Mesothelial cell of epicardium (in vitro differentiated cells): ENCODE data around the gene GSTM2. TPM values are rescaled to one million over a fixed set of nuclear protein-coding genes. Genes with fewer than 3 reads are reported as not detected.
A peak's percentile ranks its signal among the peaks of the same experiment; 100 is the strongest.

Source experiments
- DNase-seq, 2 experiments: peaks; one replicate each; pipeline ENCODE4 v3.0.0; 2021; ENCODE audit warnings: low spot score in 2 of 2; ENCODE audit not compliant: unreplicated experiment in 2 of 2
- H3K27ac Mint-ChIP-seq: 2 replicates; pipeline ENCODE4 v1.8.0; 2021; ENCODE audit warnings: mixed read lengths
- H3K27me3 Mint-ChIP-seq: 2 replicates; pipeline ENCODE4 v1.8.0; 2021; ENCODE audit warnings: low read depth, mixed read lengths
- H3K36me3 Mint-ChIP-seq: 2 replicates; pipeline ENCODE4 v1.8.0; 2021; ENCODE audit warnings: mixed read lengths
- H3K4me1 Mint-ChIP-seq: 2 replicates; pipeline ENCODE4 v1.8.0; 2021; ENCODE audit warnings: mixed read lengths
- H3K4me3 Mint-ChIP-seq: 2 replicates; pipeline ENCODE4 v1.8.0; 2021; ENCODE audit warnings: mild to moderate bottlenecking, moderate library complexity, mixed read lengths
- H3K9me3 Mint-ChIP-seq: 2 replicates; pipeline ENCODE4 v1.8.0; 2021; ENCODE audit warnings: mixed read lengths
- CTCF ChIP-seq: fragments of 200-600 bp; sonication (generic); IDR thresholded peaks from one replicate; pipeline ENCODE4 v1.5.0; 2021; ENCODE audit warnings: antibody characterized with exemption; ENCODE audit not compliant: unreplicated experiment
- total RNA-seq: library from RNA; stranded (reverse); gene quantifications from 3 replicates; pipeline ENCODE4 v1.2.1, GENCODE V29; 2021

The GSTM2 gene
- total RNA-seq, 1 donor from 2014 or later: 177 TPM

- no peak overlapping the region for H3K4me3 Mint-ChIP-seq
- peaks cover 21% of the 10 kb centered on the region for H3K9me3 Mint-ChIP-seq
- TF ChIP-seq CTCF: no peak
- H3K27me3 Mint-ChIP-seq: no peaks in the 10 kb centered on the region
- peaks cover 13% of the 10 kb centered on the region for H3K4me1 Mint-ChIP-seq
- peak overlapping the region; percentile 67 for H3K27ac Mint-ChIP-seq
- no peak for DNase-seq
- no peaks in the 10 kb centered on the region for H3K36me3 Mint-ChIP-seq
Observed at GRCh38 chr1:109722908-109723691, 55.2 kb downstream of the GSTM2 start.

Other genes starting within 250 kb of the GSTM2 start
- gene PSMA5, start 241.6 kb upstream of the GSTM2 start, total RNA-seq: 67.2 to 70.9 TPM (median 69.7 TPM) in 3 replicates
- gene SYPL2, start 201.5 kb upstream of the GSTM2 start, total RNA-seq: 0.11 to 0.22 TPM (median 0.14 TPM) in 3 replicates
- 13.8 to 14.9 TPM (median 13.8 TPM) in 3 replicates for gene ATXN7L2, start 184.2 kb upstream of the GSTM2 start, total RNA-seq
- gene CYB561D1, start 174.0 kb upstream of the GSTM2 start, total RNA-seq: 9.5 to 11.7 TPM (median 10.6 TPM) in 3 replicates
- gene AMIGO1, start 158.3 kb upstream of the GSTM2 start, total RNA-seq: 5.0 to 5.4 TPM (median 5.1 TPM) in 3 replicates
- not detected in 3 replicates for gene GPR61, start 128.2 kb upstream of the GSTM2 start, total RNA-seq
- 7.8 to 8.2 TPM (median 8.2 TPM) in 3 replicates for gene GNAI3, start 119.4 kb upstream of the GSTM2 start, total RNA-seq
- gene GNAT2, start 48.4 kb upstream of the GSTM2 start, total RNA-seq: 0.36 TPM in 1 of 3 replicates, not detected in the others
- gene AMPD2, start 48.2 kb upstream of the GSTM2 start, total RNA-seq: 133 to 141 TPM (median 134 TPM) in 3 replicates
- gene GSTM4, start 12.0 kb upstream of the GSTM2 start, total RNA-seq: 23.4 to 24.9 TPM (median 23.7 TPM) in 3 replicates
- gene GSTM1, start 19.8 kb downstream of the GSTM2 start, total RNA-seq: 48.8 to 54.2 TPM (median 52.3 TPM) in 3 replicates
- gene GSTM5, start 44.2 kb downstream of the GSTM2 start, total RNA-seq: 0.24 to 0.29 TPM (median 0.25 TPM) in 3 replicates
- gene GSTM3, start 73.0 kb downstream of the GSTM2 start, total RNA-seq: 49.7 to 57.9 TPM (median 55.2 TPM) in 3 replicates
- 0.13 to 0.34 TPM in 2 of 3 replicates, not detected in the other for gene EPS8L3, start 95.9 kb downstream of the GSTM2 start, total RNA-seq
- gene CSF1, start 242.8 kb downstream of the GSTM2 start, total RNA-seq: 27.1 to 28.9 TPM (median 27.4 TPM) in 3 replicates